ENCODE results near the gene TLE3. TPM values are rescaled to one million over a fixed set of nuclear protein-coding genes. Genes with fewer than 3 reads are reported as not detected.

TLE3 gene
- total RNA-seq, 1 experiment from 2014 or later = 98.2 TPM

- peak overlapping the region in 2 of 3 experiments; percentile 31 to 38; a peak in 1 of 7 replicates for H3K27ac Mint-ChIP-seq
- H3K27me3 Mint-ChIP-seq (ENCODE audit: low read depth) = peaks cover 44% of the 10 kb centered on the region
- Histone ChIP-seq H2BK15ac (ENCODE audit: low read depth, low read length) (no peak overlapping the region), H3K18ac (ENCODE audit: insufficient read length, low read depth, low read length) (peak overlapping the region; percentile 14), H2AFZ (ENCODE audit: low read length) (no peak overlapping the region), H3T11ph (ENCODE audit: low read length) (no peak overlapping the region), H3K27me3 (ENCODE audit: insufficient read depth, low read length) (no peaks in the 10 kb centered on the region), H2BK120ac (ENCODE audit: low read depth, low read length, poor library complexity, severe bottlenecking) (no peak overlapping the region), H3K79me2 (ENCODE audit: insufficient read depth, low read length) (0 out of 2 replicates have a peak, but pooled peaks cover 2% of the 10 kb centered on the region), H3K4me2 (ENCODE audit: insufficient read depth, insufficient read length, low read length) (no peak overlapping the region), H3K79me1 (ENCODE audit: insufficient read depth, low read depth, low read length, poor library complexity, severe bottlenecking) (no peaks in the 10 kb centered on the region), H4K20me1 (ENCODE audit: control insufficient read depth, insufficient read depth, insufficient read length) (no peaks in the 10 kb centered on the region), H3K4ac (ENCODE audit: low read depth, low read length) (no peak overlapping the region), H4K8ac (replicated peaks; ENCODE audit: insufficient read length, low read depth, low read length) (no peak overlapping the region), H2BK12ac (ENCODE audit: insufficient read length, low read depth, low read length) (no peak overlapping the region), H2BK5ac (ENCODE audit: insufficient read length, low read length) (no peak overlapping the region), H4K5ac (ENCODE audit: insufficient read length, low read depth, low read length) (no peak overlapping the region), H3K23me2 (ENCODE audit: insufficient read length, low read depth, low read length, poor library complexity, severe bottlenecking) (no peaks in the 10 kb centered on the region), H4K91ac (ENCODE audit: insufficient read length, low read depth, low read length) (no peak overlapping the region), H3K14ac (ENCODE audit: insufficient read depth, low read length) (no peak overlapping the region), H3K9ac (ENCODE audit: extremely low read depth, insufficient read length, low read length) (no peak overlapping the region), H3K56ac (ENCODE audit: insufficient read length, low read depth, low read length) (no peak overlapping the region), H2BK20ac (ENCODE audit: low read depth, low read length, poor library complexity, severe bottlenecking) (no peak overlapping the region), H3K27ac (ENCODE audit: insufficient read length, low read depth, low read length) (no peak overlapping the region), H3K23ac (ENCODE audit: insufficient read length, low read depth, low read length) (no peak overlapping the region), H3K9me3 (ENCODE audit: control insufficient read depth, low read depth, low read length) (no peaks in the 10 kb centered on the region), H2AK5ac (ENCODE audit: insufficient read length, low read length) (no peak overlapping the region), H3K4me1 (ENCODE audit: insufficient read depth, low read length) (peaks cover 7% of the 10 kb centered on the region; the same call in 1 of the 2 replicates)
- peaks cover 0 to 3% of the 10 kb centered on the region in 2 experiments; a peak in 1 of 5 replicates for H3K9me3 Mint-ChIP-seq
- no peak for TF ChIP-seq CTCF (conservative IDR thresholded peaks at IDR 0.05)
- H3K36me3 Mint-ChIP-seq (ENCODE audit: insufficient read depth in 1 of 3, low read depth in 3 of 3) = no peaks in the 10 kb centered on the region; a peak in 1 of 7 replicates
- peaks cover 46 to 56% of the 10 kb centered on the region in 2 experiments for H3K4me1 Mint-ChIP-seq
- no peak overlapping the region; a peak in 1 of 5 replicates for H3K4me3 Mint-ChIP-seq
- no peak for DNase-seq
- whole genome bisulfite sequencing (ENCODE audit: extremely low coverage, insufficient read length, low lambda C conversion rate) = no CpG with 5 or more reads among the region's 10 CpGs
Measured at GRCh38 chr15:70141376-70142071, 43.8 kb upstream of the TLE3 start.

Data from H9 (cell line).